WI38 (cell line): ENCODE results near the gene WDR27.
"Not testable (repeated sequence)": the region's sequence is repeated elsewhere in the genome, so short reads cannot be mapped to it uniquely, and the experiment has no call there.

Experiments
- H3K4me3 ChIP-seq: 2 replicates; pipeline ENCODE4 v1.5.1; 2011; ENCODE audit warnings: low read depth, mild to moderate bottlenecking, control low read depth, low read length
- TF ChIP-seq, protein P1 (sequence below): IDR thresholded peaks from 2 replicates; pipeline ENCODE4 v1.5.1; 2012; ENCODE audit warnings: low read depth, mild to moderate bottlenecking, control low read depth, low read length

WDR27 gene

GRCh38 chr6:169451065-169451838 lies 250.6 kb downstream of the WDR27 start:
- TF ChIP-seq, protein P1, sequence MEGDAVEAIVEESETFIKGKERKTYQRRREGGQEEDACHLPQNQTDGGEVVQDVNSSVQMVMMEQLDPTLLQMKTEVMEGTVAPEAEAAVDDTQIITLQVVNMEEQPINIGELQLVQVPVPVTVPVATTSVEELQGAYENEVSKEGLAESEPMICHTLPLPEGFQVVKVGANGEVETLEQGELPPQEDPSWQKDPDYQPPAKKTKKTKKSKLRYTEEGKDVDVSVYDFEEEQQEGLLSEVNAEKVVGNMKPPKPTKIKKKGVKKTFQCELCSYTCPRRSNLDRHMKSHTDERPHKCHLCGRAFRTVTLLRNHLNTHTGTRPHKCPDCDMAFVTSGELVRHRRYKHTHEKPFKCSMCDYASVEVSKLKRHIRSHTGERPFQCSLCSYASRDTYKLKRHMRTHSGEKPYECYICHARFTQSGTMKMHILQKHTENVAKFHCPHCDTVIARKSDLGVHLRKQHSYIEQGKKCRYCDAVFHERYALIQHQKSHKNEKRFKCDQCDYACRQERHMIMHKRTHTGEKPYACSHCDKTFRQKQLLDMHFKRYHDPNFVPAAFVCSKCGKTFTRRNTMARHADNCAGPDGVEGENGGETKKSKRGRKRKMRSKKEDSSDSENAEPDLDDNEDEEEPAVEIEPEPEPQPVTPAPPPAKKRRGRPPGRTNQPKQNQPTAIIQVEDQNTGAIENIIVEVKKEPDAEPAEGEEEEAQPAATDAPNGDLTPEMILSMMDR, result no peak
- H3K4me3 ChIP-seq, result peak overlapping the region; percentile 47

- TF ChIP-seq, protein P1, result no peak
- no peak overlapping the region for H3K4me3 ChIP-seq
Observed at GRCh38 chr6:169450097-169450496, 251.7 kb downstream of the WDR27 start.

DNA sequence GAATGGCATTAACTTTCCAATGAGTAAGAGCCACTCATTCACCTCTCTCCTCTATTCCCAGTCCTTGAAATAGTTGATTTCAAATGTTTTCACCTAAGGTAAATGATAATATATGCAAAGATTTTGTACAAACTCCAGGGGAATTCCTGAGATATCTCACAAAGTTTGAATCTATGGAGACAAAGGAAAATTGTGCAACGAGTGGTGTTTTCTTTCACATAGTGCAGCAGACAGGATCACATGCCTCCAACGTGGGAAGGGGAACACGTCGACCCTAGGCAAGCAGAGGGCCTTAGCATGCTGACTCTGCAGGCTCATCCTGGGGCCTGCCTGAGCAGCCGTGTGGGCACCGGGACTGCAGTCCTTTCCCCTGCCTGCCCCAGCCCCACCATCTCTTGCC lies 252.6 kb downstream of the WDR27 start:
- TF ChIP-seq, protein P1, result no peak
- H3K4me3 ChIP-seq, result no peak overlapping the region

- TF ChIP-seq, protein P1, result no peak
- H3K4me3 ChIP-seq, result no peak overlapping the region
Observed at GRCh38 chr6:169445661-169446581, 255.9 kb downstream of the WDR27 start.

DNA sequence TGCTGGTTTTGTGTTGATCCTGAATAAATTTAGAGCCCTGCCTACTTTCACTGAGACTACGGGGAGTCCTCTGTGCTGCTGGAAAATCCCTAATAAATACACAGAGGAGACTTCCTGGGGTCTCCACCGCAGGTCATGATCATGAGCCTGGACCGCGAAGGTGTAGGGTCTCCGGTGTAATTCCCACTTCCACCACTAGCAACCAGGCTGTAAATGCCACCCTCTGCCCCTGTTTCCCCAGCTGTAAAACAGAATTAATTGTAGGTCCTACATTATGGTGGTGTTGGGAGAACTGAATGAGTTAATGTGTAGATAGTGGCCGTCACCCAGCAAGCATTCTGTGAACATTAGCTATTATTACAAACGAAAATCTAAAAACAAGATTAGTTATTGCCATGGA lies 256.6 kb downstream of the WDR27 start:
- TF ChIP-seq, protein P1, result no peak
- H3K4me3 ChIP-seq, result no peak overlapping the region

DNA sequence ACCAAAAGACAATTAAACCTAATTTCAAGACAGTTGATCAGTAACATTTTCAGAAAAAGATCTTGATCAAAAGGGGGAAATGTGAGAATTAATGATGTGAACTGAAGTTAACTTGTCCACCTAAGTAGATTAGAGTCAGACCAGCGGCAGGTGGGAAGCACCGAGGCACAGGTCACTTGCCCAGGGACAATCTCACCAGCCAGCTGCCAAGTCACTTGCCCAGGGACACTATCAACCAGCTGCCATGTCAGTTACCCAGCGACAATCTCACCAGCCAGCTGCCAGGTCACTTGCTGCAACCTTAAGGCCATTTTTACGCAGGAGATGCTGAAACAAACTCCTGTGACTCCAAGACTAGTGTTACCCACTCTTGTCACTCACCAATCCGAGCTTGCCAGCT lies 260.5 kb downstream of the WDR27 start:
- TF ChIP-seq, protein P1, result no peak
- no peak overlapping the region for H3K4me3 ChIP-seq

GRCh38 chr6:169439710-169440109 lies 262.1 kb downstream of the WDR27 start:
- TF ChIP-seq, protein P1, result no peak
- H3K4me3 ChIP-seq, result no peak overlapping the region

DNA sequence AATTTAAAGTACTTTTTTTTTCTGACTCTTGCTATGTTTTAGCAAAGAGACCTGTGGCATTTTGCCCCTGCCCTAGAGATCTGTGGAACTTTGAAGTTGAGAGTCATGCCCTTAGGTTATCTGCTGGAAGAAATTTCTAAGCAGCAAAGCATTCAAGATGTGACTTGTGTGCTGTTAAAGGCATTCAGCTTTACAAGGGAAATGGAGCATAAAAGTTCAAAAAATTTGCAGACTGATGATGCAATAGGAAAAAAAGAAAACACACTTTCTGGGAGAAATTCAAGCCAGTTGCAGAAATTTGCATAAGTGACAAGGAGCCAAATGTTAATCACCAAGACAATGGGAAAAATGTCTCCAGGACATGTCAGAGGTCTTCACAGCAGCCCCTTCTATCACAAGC lies 267.3 kb downstream of the WDR27 start:
- H3K4me3 ChIP-seq, result not testable (repeated sequence)
